A673 (cell line): Measurements from ENCODE around the gene ATXN10.

Experiments used
- EZH2 ChIP-seq: fragments of 200-600 bp; sonication (generic); IDR thresholded peaks from 2 replicates; pipeline ENCODE4 v1.6.1; 2017; ENCODE audit warnings: borderline replicate concordance, low read depth, mild to moderate bottlenecking, mixed read lengths, antibody characterized with exemption, low read length; ENCODE audit not compliant: poor library complexity, severe bottlenecking
- TF ChIP-seq, protein P1 (sequence below): fragments of 300-800, 200-600 bp; sonication (generic); conservative IDR thresholded peaks from 2 replicates; pipeline ENCODE4 v1.5.1; 2017; ENCODE audit warnings: low read depth, mild to moderate bottlenecking, antibody characterized with exemption, low read length, moderate library complexity, mixed read lengths

DNA sequence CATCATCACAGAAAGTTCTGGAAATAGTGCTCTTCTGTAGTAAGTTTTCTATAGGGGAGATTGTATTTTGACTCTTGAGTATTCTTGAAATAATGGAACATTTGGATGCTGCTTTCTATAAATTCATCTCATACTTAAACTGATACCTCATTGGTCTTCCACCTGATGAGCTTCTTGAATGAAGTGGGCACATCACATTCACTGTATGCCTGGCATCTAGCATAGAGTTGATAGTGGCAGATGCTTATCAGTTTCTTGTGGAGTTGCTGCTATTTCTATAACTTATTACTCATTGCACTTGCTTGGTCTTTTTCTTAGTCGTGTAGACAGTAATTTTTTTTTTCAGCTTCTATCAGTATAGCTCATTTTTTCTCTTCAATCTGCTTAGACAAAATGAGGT lies 5.4 kb downstream of the ATXN10 start:
- TF ChIP-seq, protein P1, sequence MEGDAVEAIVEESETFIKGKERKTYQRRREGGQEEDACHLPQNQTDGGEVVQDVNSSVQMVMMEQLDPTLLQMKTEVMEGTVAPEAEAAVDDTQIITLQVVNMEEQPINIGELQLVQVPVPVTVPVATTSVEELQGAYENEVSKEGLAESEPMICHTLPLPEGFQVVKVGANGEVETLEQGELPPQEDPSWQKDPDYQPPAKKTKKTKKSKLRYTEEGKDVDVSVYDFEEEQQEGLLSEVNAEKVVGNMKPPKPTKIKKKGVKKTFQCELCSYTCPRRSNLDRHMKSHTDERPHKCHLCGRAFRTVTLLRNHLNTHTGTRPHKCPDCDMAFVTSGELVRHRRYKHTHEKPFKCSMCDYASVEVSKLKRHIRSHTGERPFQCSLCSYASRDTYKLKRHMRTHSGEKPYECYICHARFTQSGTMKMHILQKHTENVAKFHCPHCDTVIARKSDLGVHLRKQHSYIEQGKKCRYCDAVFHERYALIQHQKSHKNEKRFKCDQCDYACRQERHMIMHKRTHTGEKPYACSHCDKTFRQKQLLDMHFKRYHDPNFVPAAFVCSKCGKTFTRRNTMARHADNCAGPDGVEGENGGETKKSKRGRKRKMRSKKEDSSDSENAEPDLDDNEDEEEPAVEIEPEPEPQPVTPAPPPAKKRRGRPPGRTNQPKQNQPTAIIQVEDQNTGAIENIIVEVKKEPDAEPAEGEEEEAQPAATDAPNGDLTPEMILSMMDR, result no peak
- no peak for TF ChIP-seq EZH2
